H9 (cell line): ENCODE measurements around the gene UXT. TPM values are rescaled to one million over a fixed set of nuclear protein-coding genes. Genes with fewer than 3 reads are reported as not detected.

Source experiments
- DNase-seq: peaks from one replicate; pipeline ENCODE4 v3.0.0-alpha.2; 2017
- H2AFZ ChIP-seq: one replicate; pipeline ENCODE4 v1.6.1; 2013; ENCODE audit warnings: mild to moderate bottlenecking, low read length, control low read depth, moderate library complexity
- H2AK5ac ChIP-seq: 2 replicates; pipeline ENCODE4 v1.6.1; 2013; ENCODE audit warnings: low read length, control low read depth, mixed read lengths; ENCODE audit not compliant: insufficient read length
- H2BK120ac ChIP-seq: one replicate; pipeline ENCODE4 v1.6.1; 2013; ENCODE audit warnings: low read depth, mild to moderate bottlenecking, low read length, control low read depth, inconsistent platforms; ENCODE audit not compliant: poor library complexity, severe bottlenecking
- H2BK12ac ChIP-seq: 2 replicates; pipeline ENCODE4 v1.6.1; 2013; ENCODE audit warnings: low read length, control low read depth, mixed read lengths, low read depth; ENCODE audit not compliant: insufficient read length
- H2BK15ac ChIP-seq: 2 replicates; pipeline ENCODE4 v1.6.1; 2013; ENCODE audit warnings: low read depth, low read length, control low read depth
- H2BK20ac ChIP-seq: one replicate; pipeline ENCODE4 v1.6.1; 2013; ENCODE audit warnings: low read depth, mild to moderate bottlenecking, low read length, control low read depth, inconsistent platforms; ENCODE audit not compliant: poor library complexity, severe bottlenecking
- H2BK5ac ChIP-seq: 2 replicates; pipeline ENCODE4 v1.6.1; 2013; ENCODE audit warnings: low read length, control low read depth, mixed read lengths; ENCODE audit not compliant: insufficient read length
- H3K14ac ChIP-seq: 2 replicates; pipeline ENCODE4 v1.6.1; 2013; ENCODE audit warnings: low read length, control low read depth; ENCODE audit not compliant: insufficient read depth
- H3K18ac ChIP-seq: 2 replicates; pipeline ENCODE4 v1.6.1; 2013; ENCODE audit warnings: low read depth, mild to moderate bottlenecking, mixed read lengths, low read length, control low read depth; ENCODE audit not compliant: insufficient read length
- H3K23ac ChIP-seq: 2 replicates; pipeline ENCODE4 v1.6.1; 2013; ENCODE audit warnings: low read length, control low read depth, mixed read lengths, low read depth; ENCODE audit not compliant: insufficient read length
- H3K23me2 ChIP-seq: 2 replicates; pipeline ENCODE4 v1.6.1; 2013; ENCODE audit warnings: low read depth, mild to moderate bottlenecking, mixed read lengths, low read length, control low read depth; ENCODE audit not compliant: insufficient read length, poor library complexity, severe bottlenecking
- H3K27ac ChIP-seq: 2 replicates; pipeline ENCODE4 v1.5.1; 2013; ENCODE audit warnings: low read length, control low read depth, mixed read lengths, low read depth; ENCODE audit not compliant: insufficient read length
- H3K27me3 ChIP-seq: 2 replicates; pipeline ENCODE4 v1.6.1; 2013; ENCODE audit warnings: low read length, control low read depth, inconsistent platforms; ENCODE audit not compliant: insufficient read depth
- H3K4ac ChIP-seq: 2 replicates; pipeline ENCODE4 v1.6.1; 2013; ENCODE audit warnings: low read depth, mild to moderate bottlenecking, control low read depth, inconsistent platforms, low read length, moderate library complexity
- H3K4me1 ChIP-seq: 2 replicates; pipeline ENCODE4 v1.6.1; 2013; ENCODE audit warnings: low read length, control low read depth, inconsistent platforms; ENCODE audit not compliant: insufficient read depth
- H3K4me2 ChIP-seq: 2 replicates; pipeline ENCODE4 v1.6.1; 2013; ENCODE audit warnings: low read length, control low read depth, mixed read lengths; ENCODE audit not compliant: insufficient read length, insufficient read depth
- H3K56ac ChIP-seq: 2 replicates; pipeline ENCODE4 v1.6.1; 2013; ENCODE audit warnings: low read depth, mild to moderate bottlenecking, mixed read lengths, low read length, control low read depth; ENCODE audit not compliant: insufficient read length
- H3K79me1 ChIP-seq: 2 replicates; pipeline ENCODE4 v1.6.1; 2013; ENCODE audit warnings: low read depth, mild to moderate bottlenecking, moderate library complexity, low read length, control low read depth, inconsistent platforms; ENCODE audit not compliant: insufficient read depth, poor library complexity, severe bottlenecking
- H3K79me2 ChIP-seq: 2 replicates; pipeline ENCODE4 v1.6.1; 2013; ENCODE audit warnings: low read length, control low read depth, inconsistent platforms; ENCODE audit not compliant: insufficient read depth
- H3K9ac ChIP-seq: 2 replicates; pipeline ENCODE4 v1.6.1; 2013; ENCODE audit warnings: low read length, control low read depth, mixed read lengths; ENCODE audit not compliant: insufficient read length; ENCODE audit errors: extremely low read depth
- H3K9me3 ChIP-seq: one replicate; pipeline ENCODE4 v1.6.1; 2013; ENCODE audit warnings: low read depth, low read length, inconsistent platforms; ENCODE audit not compliant: control insufficient read depth
- H3T11ph ChIP-seq: one replicate; pipeline ENCODE4 v1.6.1; 2013; ENCODE audit warnings: mild to moderate bottlenecking, low read length, control low read depth, inconsistent platforms
- H4K20me1 ChIP-seq: one replicate; pipeline ENCODE4 v1.6.1; 2013; ENCODE audit not compliant: control insufficient read depth, insufficient read length, insufficient read depth
- H4K5ac ChIP-seq: 2 replicates; pipeline ENCODE4 v1.6.1; 2013; ENCODE audit warnings: low read depth, mild to moderate bottlenecking, mixed read lengths, low read length, control low read depth; ENCODE audit not compliant: insufficient read length
- H4K8ac ChIP-seq: replicated peaks from 2 replicates; pipeline ENCODE4 v1.6.1; 2013; ENCODE audit warnings: low read length, control low read depth, mixed read lengths, low read depth; ENCODE audit not compliant: insufficient read length
- H4K91ac ChIP-seq: 2 replicates; pipeline ENCODE4 v1.6.1; 2013; ENCODE audit warnings: low read depth, mild to moderate bottlenecking, moderate library complexity, mixed read lengths, low read length, control low read depth; ENCODE audit not compliant: insufficient read length
- H3K27ac Mint-ChIP-seq, 3 experiments: 2 replicates in 2 of 3; 3 replicates in 1 of 3; pipeline ENCODE4 v1.8.0; 2020 to 2021; ENCODE audit warnings: mixed read lengths in 3 of 3, mild to moderate bottlenecking in 1 of 3, moderate library complexity in 1 of 3
- H3K27me3 Mint-ChIP-seq: 2 replicates; pipeline ENCODE4 v1.8.0; 2021; ENCODE audit warnings: low read depth, mild to moderate bottlenecking, moderate library complexity, mixed read lengths
- H3K36me3 Mint-ChIP-seq, 3 experiments: 2 replicates in 2 of 3; 3 replicates in 1 of 3; pipeline ENCODE4 v1.8.0; 2020 to 2021; ENCODE audit warnings: low read depth in 3 of 3, mixed read lengths in 3 of 3; ENCODE audit not compliant: insufficient read depth in 1 of 3
- H3K4me1 Mint-ChIP-seq, 2 experiments: 2 replicates each; pipeline ENCODE4 v1.8.0; 2020; ENCODE audit warnings: mixed read lengths in 2 of 2
- H3K4me3 Mint-ChIP-seq, 2 experiments: 2 replicates in 1 of 2; 3 replicates in 1 of 2; pipeline ENCODE4 v1.8.0; 2020 to 2021; ENCODE audit warnings: mild to moderate bottlenecking in 2 of 2, mixed read lengths in 2 of 2, moderate library complexity in 1 of 2
- H3K9me3 Mint-ChIP-seq, 2 experiments: 2 replicates in 1 of 2; 3 replicates in 1 of 2; pipeline ENCODE4 v1.8.0; 2020; ENCODE audit warnings: mild to moderate bottlenecking in 2 of 2, mixed read lengths in 2 of 2, moderate library complexity in 1 of 2
- WGBS: extraction: QIAGEN DNeasy Blood & Tissue Kit; methylation state at CpG from one replicate; pipeline ENCODE4 v1.1.7; 2013; ENCODE audit warnings: missing lambda C conversion rate, low lambda C conversion rate, mixed read lengths; ENCODE audit not compliant: insufficient read length; ENCODE audit errors: extremely low coverage; 5-methylcytosine and 5-hydroxymethylcytosine counted together
- total RNA-seq: library from RNA; stranded (reverse); gene quantifications from 2 replicates; pipeline ENCODE4 v1.2.1, GENCODE V29; 2021
- TF ChIP-seq, protein P1 (sequence below): fragments of 200-600 bp; sonication (generic); conservative IDR thresholded peaks from 3 replicates; pipeline ENCODE4 v1.8.0; 2021; ENCODE audit warnings: antibody characterized with exemption, mild to moderate bottlenecking

The UXT gene
- total RNA-seq, 1 experiment from 2014 or later, result 95.1 TPM

DNA sequence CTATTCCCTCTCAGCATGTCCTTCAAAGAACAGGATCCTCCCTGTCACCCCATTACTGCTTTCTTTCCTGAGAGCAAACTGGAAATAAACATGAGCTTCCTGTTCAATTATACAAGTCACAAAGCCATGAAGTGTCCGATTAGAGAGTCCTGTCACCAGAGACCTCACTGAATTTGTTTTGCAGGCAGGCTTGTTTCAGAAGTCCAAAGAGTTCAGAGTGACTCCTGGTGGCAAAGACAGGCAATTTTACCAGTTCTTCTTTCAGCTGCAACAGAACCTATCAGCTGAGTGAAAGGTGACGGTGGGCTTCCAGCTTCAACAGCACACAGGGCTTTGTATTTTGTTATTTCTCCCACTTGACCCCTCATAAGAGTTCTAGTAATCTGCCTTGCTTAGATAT, 15.1 kb downstream of the UXT start:
- H3K4me2 ChIP-seq, result no peak overlapping the region
- H3K23me2 ChIP-seq, result no peaks in the 10 kb centered on the region
- no peaks in the 10 kb centered on the region for H3K27me3 ChIP-seq
- no peak overlapping the region for H3K23ac ChIP-seq
- H3K18ac ChIP-seq, result no peak overlapping the region
- H3K27ac ChIP-seq, result no peak overlapping the region
- no peak overlapping the region for H2AK5ac ChIP-seq
- WGBS, result no CpG with 5 or more reads among the region's 2 CpGs
- no peak overlapping the region for H3K14ac ChIP-seq
- no peak overlapping the region for H3K9ac ChIP-seq
- H4K20me1 ChIP-seq, result no peaks in the 10 kb centered on the region
- no peak overlapping the region for H3T11ph ChIP-seq
- no peak overlapping the region for H2BK15ac ChIP-seq
- Mint-ChIP-seq H3K4me3 (no peak overlapping the region), H3K4me1 (peaks cover 8 to 12% of the 10 kb centered on the region in 2 experiments), H3K9me3 (peaks cover 81 to 87% of the 10 kb centered on the region in 2 experiments), H3K36me3 (peaks cover 46 to 66% (median 60%) of the 10 kb centered on the region in 3 experiments), H3K27me3 (no peaks in the 10 kb centered on the region; the same call in none of the 2 replicates), H3K27ac (no peak overlapping the region; a peak in 1 of 7 replicates)
- H3K4me1 ChIP-seq, result no peaks in the 10 kb centered on the region
- DNase-seq, result no peak
- H4K91ac ChIP-seq, result no peak overlapping the region
- H4K5ac ChIP-seq, result no peak overlapping the region
- TF ChIP-seq, protein P1, sequence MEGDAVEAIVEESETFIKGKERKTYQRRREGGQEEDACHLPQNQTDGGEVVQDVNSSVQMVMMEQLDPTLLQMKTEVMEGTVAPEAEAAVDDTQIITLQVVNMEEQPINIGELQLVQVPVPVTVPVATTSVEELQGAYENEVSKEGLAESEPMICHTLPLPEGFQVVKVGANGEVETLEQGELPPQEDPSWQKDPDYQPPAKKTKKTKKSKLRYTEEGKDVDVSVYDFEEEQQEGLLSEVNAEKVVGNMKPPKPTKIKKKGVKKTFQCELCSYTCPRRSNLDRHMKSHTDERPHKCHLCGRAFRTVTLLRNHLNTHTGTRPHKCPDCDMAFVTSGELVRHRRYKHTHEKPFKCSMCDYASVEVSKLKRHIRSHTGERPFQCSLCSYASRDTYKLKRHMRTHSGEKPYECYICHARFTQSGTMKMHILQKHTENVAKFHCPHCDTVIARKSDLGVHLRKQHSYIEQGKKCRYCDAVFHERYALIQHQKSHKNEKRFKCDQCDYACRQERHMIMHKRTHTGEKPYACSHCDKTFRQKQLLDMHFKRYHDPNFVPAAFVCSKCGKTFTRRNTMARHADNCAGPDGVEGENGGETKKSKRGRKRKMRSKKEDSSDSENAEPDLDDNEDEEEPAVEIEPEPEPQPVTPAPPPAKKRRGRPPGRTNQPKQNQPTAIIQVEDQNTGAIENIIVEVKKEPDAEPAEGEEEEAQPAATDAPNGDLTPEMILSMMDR, result peak; percentile 47; the same call in 2 of the 3 replicates
- no peak overlapping the region for H2BK12ac ChIP-seq
- H3K9me3 ChIP-seq, result peaks cover 52% of the 10 kb centered on the region
- H3K79me1 ChIP-seq, result peaks cover 2% of the 10 kb centered on the region
- no peak overlapping the region for H3K56ac ChIP-seq
- H2BK120ac ChIP-seq, result no peak overlapping the region
- no peaks in the 10 kb centered on the region for H3K79me2 ChIP-seq
- no peak overlapping the region for H2BK5ac ChIP-seq
- no peak overlapping the region for H3K4ac ChIP-seq
- no peak overlapping the region for H2AFZ ChIP-seq
- H4K8ac ChIP-seq, result no peak overlapping the region
- H2BK20ac ChIP-seq, result no peak overlapping the region
